GM12875 (cell line): Measurements from ENCODE around the gene SRGN.

Experiments
- H3K4me3 ChIP-seq: one replicate; pipeline ENCODE4 v1.5.1; 2011; ENCODE audit warnings: low read depth, low read length, control low read depth
- CTCF ChIP-seq: IDR thresholded peaks from 2 replicates; pipeline ENCODE4 v1.5.1; 2011; ENCODE audit warnings: low read depth, mild to moderate bottlenecking, control low read depth, inconsistent platforms, low read length, moderate library complexity, borderline replicate concordance; ENCODE audit not compliant: insufficient read depth

The SRGN gene

GRCh38 chr10:69080226-69080625, 7.7 kb upstream of the SRGN start:
- TF ChIP-seq CTCF = no peak
- no peak overlapping the region for H3K4me3 ChIP-seq

- no peak overlapping the region for H3K4me3 ChIP-seq
- TF ChIP-seq CTCF = no peak
Measured at GRCh38 chr10:69086001-69086509, 1.8 kb upstream of the SRGN start.

- no peak for TF ChIP-seq CTCF
- H3K4me3 ChIP-seq = peak overlapping the region; percentile 51
Measured at GRCh38 chr10:69088471-69088769, 517 bp downstream of the SRGN start.

- H3K4me3 ChIP-seq = peak overlapping the region; percentile 51
Measured at GRCh38 chr10:69088801-69089501, 1.0 kb downstream of the SRGN start.

GRCh38 chr10:69089638-69090599, 2.0 kb downstream of the SRGN start:
- no peak for TF ChIP-seq CTCF
- H3K4me3 ChIP-seq = peak overlapping the region; percentile 51

More at GRCh38 chr10:69088801-69089501, 1.0 kb downstream of the SRGN start:
- TF ChIP-seq CTCF = no peak

GRCh38 chr10:69090685-69091084, 2.8 kb downstream of the SRGN start:
- peak overlapping the region; percentile 51 for H3K4me3 ChIP-seq
- TF ChIP-seq CTCF = no peak
